ENCODE measurements around the gene CNTN1.

The CNTN1 gene

DNA sequence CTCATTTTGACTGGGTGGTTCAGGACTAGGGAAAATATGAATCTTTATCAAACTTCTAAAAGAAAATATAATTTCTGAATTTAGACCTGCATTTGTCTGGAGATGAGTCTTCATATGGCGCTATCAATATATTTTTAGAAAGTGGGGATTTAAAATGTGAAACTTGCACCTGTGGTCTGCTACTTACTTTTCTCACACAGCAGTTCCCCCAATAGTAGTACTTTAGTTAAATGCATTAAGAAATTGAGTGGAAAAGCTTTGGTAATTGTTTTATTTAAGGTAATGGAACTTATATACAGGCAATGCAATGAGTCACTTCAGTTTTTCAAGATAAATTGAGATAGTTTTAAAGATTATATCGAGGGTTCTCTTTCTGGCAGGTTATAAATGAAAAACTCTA, 91.9 kb downstream of the CNTN1 start:
- DNase-seq: no peak

DNA sequence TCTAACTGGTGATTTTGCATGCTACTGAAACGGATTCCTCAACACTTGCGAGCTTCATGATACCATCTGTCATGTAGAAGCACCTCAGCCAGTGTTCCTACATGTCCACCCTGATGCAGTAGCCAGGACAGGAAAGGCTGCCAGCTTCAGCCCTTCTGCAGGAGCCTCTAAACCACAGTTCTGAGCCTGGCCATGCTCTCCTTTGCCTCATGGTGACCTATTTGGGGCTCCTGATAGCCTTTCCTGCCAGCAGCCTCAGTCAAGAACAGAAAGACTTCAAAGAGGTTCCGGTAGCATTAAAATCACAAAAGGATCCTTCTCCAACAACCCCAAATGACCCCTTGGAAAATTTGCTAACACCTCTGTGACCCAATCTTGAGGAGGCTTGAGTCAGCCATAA, 96.0 kb downstream of the CNTN1 start:
- peak; percentile 47 for DNase-seq

DNA sequence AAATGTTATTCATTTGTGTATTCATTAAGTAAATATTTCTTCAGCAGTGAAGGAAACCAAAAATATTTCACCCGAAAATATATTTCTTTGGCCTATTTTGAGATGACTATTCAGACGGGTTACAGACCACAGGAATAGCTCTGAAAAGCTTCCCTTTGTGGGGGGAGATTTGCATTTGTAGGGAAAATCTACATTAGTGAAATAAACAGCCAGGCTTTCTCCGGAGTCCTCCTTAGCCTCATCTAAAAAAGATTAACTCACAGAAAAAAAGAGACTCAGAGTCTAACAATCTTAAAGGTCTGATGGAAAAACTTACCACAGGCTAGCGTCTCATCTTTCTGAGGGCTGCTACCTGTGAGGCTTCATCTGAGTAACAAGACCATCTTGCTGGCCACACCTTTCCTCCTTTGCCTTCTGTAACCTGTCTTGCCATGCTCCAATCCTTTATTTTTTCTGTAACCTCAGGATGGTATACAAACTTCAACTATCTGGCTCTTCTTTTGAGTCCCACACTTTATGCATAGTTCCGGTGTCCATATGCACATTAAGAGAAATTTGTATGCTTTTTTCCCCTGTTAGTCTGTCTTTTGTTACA, 100.7 kb downstream of the CNTN1 start:
- DNase-seq: no peak

DNA sequence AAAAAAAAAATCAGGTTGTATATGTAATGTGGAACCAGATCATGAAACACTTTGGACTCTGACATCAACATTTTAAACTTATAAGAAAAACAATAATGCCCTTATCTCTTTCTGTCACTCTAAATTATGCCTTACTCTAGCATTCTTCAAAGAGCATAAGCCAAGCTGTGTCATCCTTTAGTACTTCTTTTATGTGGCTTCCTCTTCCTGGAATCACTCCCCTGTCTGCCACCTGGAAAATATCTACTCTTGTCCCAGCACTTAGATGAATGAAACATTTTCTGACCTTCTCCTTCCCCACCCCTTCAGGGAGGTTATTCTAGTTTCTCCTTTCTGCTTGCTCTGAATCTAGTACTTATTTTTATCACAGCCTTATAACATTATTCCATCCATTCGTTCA, 101.2 kb downstream of the CNTN1 start:
- no peak for DNase-seq

DNA sequence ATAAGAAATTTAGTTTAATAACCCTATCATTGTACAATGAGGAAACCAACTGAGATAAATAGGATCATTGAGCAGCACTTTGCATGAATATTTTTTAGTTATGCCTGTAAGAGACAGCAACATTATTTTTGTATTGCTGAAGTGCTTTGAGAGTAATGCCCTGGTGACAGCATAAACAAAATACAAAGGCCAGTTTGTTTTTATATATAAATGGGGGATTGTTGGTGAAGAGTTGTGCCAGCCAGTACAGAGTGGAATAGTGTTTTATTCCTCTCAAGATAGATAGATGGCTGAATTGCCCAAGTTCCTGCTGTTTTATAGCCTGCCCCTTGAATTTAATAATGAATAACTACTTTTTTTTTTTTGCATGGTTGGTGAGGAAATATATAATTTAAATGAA, 101.8 kb downstream of the CNTN1 start:
- no peak for DNase-seq

DNA sequence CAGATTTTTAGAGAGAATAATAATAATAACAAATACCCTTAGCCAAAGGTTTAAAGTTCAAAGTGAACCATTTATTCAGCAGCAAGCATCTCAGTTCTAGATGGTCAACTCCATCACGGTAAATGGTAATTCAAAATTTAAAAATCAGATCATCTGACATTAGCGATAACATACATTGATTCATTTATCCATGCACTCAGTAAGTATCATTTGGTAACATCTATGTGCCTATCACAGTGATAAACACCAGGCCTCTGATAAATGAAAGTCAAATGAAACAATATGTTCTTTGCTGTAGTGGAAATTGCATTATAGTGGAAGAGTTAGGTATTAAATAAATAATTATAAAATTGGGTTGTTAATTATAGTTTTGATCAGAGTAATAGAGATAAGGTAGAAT, 108.8 kb downstream of the CNTN1 start:
- DNase-seq: no peak

DNA sequence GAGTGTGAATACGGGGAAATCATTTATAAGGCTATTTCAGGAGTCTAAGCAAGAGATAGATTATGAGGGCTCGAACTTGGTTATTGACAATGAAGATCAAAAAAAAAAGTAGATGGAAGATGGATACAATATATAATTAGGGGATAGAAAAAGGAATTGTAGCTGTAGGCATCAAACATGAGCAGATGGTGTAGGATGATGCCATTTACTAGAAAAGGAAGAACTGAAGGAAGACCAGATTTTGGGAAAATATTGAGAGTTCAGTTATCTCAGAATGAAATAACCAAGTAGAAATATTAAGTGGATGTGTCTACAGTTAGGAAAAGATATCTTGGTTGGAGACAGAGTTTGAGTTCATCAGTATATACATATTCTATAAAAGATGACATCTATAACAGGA, 109.6 kb downstream of the CNTN1 start:
- DNase-seq: no peak

DNA sequence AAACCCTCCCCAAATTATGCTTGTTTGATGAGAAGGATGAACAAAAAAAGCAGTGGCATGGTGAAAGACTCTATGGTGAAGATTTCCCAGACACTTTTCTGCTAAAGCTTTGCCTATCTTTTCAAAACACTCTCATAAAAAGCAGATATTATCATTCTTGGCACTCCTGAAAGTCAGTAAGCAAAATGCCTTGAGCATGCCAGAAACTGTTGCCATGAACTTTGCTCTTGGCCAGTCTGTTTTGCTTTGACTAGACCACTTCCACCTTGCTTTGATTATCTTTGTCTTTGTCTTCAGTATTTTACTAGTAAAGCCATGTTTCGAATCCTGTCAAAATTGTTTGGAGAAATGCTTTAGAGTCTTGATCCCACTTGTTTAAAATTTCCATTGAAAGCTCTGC, 110.4 kb downstream of the CNTN1 start:
- no peak for DNase-seq

DNA sequence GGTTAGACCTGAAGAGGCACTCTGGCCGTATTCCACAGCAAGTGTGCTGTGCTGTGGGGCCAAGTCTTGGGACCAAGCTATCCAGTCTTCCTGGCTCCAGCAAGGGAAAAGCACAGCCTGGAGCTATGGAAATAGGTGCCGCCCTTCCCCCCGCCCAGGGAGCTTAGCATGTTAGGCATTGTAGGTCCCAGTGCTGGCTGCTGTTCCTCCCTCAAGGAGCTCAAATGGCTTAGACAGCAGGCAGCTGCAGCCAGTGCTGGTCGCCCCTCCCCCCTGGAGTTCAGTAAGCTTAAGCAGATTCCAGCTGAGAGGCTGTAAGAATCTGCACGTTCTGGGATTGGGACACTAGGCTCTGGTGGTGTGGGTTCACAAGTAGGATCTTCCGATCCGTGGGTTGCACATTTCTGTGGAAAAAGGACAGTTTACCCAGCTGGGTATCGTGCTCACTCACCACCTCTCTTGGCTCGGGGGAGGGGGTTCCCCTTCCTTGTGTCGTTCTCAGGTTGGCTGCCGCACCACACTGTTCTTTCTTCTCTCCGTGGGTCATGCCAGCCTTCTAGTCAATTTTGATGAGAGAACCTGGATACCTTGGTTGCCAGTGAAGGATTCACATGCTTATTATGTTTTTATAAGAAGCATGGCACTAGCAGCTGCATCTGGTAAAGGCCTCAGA, 127.3 kb downstream of the CNTN1 start:
- DNase-seq: peak; percentile 95

DNA sequence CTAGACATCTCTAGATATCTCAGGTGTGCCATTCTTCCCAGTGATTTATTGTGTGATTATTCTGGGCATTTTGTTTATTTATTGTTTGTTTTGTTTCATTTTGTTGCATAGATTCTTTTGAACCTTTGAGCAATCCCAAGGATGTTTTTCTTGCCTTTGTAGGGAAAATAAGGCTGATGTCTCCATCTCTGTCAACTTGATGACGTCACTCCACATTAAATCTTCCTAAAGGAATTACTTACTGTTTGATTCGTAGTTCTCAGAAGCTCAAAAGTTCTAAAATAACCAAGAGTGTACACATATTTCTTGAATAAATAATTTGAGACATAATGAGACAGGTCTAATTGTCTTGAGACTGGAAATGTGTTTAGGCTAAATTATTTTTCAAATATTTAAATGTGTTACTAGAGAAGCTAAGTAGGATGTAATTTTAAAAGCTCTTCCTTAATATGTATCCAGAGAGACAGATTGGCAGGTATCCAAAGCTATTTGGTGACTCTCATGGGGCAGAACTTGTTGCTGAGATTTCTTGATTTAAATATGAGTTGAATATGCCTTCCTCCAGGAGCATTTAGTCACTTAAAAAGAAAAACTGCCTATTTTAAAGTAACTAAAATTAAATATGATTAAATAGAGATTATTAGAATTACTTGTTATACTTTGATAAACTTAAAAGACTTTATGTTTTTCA, 128.7 kb downstream of the CNTN1 start:
- peak; percentile 80 for DNase-seq

DNA sequence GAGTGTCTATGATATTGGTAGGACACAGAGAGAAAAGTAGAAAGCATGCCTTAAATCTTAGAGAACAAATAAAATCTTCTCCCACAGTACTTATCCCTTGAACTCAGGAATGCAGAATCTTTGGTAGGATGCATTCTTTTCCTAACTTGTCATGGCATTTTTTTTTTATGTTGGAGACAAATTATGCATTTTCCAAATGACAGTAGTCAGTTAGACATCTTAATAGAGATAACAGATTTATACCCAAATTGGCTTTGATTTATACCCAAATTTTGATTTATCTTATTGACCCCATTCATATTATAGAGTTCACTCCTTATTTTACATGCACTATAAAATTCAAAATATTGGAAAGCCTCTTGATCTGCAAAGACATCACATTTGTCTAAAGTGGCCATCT, 132.9 kb downstream of the CNTN1 start:
- DNase-seq: no peak

DNA sequence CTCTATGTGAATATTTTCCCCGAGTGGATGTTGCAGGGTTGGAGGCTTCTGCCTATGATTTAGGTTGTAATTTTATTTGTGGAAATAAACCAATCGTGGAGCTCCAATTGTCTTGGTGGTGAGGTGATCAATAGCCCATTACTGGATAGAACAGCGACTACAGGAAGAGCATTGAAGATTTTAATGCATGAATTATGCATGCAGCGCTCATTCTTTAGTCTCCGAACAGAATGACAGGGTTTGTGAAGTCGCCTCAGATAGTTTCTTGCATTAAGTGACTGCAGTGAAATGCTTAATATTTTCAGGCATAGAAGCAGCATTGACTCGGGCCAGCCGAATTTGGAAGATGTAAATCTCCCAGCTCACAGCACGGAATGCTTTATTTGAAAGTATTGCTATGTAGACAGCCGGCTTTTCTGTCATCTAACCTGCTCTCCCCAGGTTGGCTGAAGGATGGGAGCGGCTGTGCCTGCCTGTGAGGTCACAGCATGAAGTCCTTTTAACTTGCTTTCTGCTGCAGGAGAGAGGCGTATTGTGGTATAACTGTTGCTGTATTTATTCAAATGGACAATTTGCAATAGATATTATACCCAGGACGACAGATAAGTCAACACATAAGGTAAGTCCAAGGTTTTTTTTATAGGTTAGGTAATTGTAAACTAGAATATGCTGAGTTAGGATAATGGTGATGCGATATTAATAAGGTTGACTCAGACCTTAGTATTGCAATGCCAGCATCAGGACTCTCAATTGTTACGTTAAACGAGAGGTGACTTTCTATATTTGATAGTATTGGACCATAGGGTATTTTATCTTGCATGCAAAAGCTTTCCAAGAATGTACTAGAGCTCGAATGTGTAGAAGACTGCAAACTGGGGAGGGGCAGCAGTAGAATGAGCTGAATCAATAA, 135.7 kb downstream of the CNTN1 start:
- DNase-seq: peak; percentile 82

DNA sequence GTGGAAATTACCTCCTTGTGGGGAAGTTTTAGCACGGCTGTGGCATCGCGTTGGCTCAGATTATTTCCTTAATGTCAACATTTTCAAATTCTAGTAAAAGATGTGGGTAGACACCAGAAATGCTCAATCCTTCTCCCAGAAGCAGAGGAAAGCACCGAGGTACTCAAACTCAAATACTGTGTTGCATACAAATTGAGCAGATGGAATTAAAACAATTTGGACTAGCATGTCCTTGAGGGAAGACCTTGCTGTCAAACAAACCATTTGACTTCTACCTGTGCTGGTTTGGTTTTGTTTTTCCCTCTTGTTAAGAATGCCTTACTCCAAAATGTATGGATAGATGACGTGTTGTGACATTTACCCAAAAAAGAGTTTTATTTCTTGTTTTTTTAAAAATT, 136.4 kb downstream of the CNTN1 start:
- peak; percentile 38 for DNase-seq

DNA sequence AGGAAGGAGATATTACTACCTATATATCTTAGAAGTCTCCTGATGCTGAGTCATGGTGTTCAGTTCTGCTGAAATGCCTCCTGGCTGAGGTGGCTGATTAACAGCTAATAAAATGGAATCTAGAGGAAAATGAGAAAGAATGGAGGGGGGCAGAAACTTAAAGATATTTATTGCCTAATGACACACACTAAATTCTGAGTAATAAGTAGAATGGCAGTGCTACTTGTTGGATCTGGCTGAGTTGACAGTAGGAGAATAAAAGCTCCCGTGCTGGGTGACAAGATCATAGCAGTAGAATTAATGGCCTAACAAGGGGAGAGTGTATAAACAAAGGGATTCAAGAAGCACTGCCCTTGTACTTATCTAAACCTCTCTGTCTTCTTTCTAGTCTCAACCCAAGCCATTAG, 137.5 kb downstream of the CNTN1 start:
- DNase-seq: peak; percentile 74

DNA sequence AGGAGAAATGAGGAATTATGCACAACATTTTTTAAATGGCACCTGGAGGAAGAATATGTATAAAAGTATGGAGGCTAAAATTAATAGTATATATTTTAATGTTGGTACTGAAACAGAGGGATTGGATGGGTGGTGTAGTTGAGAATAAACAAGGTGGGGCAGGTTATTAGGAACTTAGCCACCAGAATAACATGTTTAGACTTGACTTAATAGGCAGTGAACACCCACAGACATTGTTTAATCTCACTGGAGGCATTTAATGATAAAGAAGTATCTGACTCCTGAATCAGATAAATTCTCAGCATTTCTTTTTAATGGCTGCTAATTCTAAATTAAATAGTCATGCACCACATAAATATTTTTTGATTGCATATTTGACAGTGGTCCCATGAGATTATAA, 139.7 kb downstream of the CNTN1 start:
- DNase-seq: peak; percentile 30

DNA sequence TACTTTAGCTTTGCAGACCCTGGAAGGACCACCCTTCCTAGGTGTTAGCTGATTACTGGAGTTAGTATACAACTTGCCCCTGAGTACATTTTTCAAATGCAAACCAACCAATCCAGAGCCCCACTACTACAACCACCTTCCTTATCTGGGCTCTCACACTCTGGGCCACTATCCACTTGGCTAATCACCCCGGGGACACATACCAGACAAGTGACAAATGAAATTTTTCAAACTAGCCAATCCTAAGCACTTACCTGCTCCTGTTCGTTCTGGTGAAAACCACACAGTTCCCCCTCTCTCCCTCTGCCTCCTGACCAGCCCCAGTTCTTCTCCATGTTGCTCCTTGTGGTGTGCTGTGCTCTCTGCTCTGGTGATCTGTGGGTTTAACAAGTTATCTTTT, 140.4 kb downstream of the CNTN1 start:
- no peak for DNase-seq

DNA sequence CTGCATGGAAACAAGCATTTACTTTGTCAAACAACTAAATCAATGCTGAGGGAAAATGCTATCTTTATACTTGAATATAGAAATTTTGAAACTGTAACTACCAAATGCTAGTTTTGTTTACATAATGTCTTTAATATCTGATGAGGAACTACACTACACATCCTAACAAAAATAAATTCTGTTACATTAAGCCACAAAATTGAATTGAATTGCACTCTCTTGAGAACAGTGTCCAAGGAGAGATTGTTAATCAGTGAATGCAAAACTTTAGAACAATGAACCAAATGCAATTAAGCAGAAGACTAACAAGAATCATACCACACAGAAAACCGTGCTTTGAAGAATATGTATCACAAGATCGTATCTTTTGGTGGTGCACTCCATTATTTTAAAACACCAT, 141.6 kb downstream of the CNTN1 start:
- DNase-seq: no peak

DNA sequence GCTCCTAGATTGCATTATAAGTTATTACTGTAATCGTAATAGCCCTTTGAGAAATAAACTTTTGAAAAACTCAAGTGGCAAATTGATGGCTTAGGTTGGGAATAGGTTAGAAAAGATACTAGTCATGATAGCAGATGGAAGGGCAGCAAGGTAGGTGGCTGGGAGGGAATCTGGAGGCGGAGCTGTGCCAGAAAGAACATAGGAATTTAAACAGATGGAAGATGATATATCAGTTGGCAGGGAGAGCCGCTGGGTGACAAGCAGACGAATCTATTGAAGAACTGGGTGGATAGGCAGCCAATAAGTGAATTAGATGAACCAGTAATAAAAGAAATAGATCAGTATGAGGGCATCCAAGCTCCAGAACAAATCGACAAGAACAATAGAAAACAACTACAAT, 142.1 kb downstream of the CNTN1 start:
- DNase-seq: peak; percentile 34

DNA sequence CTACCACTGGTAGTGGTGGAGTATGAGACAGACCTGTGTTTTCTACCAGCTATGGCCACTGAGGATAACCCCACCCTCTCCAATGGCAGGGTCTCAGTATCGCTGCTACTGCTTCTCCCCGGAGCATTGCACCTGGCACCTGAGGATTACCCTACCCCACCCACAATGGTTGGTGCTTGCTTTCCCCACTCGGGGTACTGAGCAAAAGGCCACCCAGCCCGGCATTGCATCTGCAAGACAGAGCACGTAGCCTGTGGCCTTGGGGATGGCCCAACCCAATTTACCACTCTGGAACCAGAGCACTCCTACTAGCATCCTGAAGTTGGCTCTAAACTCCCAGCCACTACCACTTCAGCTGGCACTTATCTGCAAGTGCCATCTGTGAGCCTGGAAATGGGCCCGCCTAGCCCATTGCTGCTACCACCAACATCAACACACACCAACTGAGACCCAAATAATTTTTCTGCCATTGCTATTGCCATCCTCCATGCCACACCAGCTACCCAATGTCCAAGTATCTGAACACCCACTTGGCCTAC, 145.7 kb downstream of the CNTN1 start:
- DNase-seq: no peak

DNA sequence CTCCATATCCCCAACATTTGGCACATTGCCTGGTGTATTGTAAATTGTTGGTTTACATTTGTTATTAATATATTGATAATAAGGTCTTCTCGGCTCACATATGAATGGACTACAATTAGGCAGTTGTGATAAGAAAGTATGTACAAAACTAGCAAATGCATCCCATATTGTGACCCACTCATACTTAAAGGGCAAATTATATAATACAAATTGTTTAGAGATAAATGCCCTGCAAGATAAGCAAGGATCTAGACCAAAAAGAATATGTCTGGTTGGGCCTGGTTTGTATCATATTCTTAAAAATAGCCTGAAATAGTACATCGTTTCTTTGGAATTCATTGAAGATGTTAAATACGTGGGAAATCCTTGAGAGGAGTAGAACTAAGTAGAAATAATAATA, 151.3 kb downstream of the CNTN1 start:
- DNase-seq: no peak

DNA sequence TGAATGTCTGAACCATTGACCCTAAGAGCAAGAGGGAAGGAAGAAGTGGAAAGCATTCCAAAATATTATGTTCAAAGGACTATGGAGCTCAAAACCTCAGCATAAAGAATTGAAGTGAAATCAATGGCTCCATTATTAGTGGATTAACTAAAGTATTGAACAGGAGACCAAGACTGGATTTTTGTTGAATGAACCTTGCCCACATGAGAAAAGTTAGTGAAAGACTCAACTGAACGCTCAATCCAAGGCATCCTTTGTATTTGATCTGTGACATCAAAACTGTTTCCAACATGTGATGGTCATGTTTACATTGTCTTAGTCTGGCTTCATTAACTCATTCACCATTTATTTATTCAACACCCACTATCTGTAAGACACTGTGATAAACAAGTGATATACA, 161.0 kb downstream of the CNTN1 start:
- no peak for DNase-seq

DNA sequence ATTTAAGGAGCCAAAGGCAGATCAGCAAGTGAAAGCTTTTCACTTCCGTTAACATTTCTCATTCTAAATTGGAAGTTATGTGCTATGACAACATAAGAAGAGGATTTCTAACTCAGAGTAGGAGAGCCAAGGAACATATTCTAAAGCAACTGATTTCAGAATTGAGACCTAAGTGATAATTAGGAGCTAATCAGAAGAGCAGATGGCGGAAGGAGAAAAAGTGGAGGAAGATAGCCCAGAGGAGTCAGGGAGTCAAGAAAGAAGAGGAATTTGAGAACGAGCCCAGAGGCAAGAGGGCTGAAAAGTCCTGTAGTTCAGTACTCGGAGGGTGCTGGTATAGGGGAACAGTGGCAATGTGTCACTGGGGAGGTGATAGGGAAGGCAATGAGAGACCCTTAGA, 162.4 kb downstream of the CNTN1 start:
- DNase-seq: no peak

DNA sequence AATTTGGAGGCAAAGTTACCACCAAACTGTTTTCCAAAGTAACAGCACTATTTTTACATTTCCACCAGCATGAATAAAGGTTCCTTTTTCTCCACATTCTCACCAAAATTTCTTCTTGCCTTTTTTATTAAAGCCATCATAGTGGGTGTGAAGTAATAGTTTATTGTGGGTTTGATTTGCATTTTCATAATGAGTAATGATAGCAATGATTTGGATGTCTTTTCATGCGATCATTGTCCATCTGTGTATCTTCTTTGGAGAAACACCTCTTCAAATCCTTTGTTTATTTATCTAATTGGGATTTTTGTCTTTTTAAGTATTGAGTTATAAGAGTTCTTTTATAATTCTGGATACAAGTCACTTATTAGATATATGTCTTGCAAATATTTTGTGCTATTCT, 172.7 kb downstream of the CNTN1 start:
- no peak for DNase-seq
